Kidney (tissue), 14 donors: Measurements from ENCODE around the gene TAF1L. TPM values are rescaled to one million over a fixed set of nuclear protein-coding genes. Genes with fewer than 3 reads are reported as not detected.

Source experiments
- DNase-seq, 5 donors: peaks; one replicate each; pipeline ENCODE4 v3.0.0-alpha.2; 2013 to 2020
- FAIRE-seq: peaks from 2 replicates; lab custom pipeline; 2012; peaks lifted over from hg19 to GRCh38; lab: Jason Lieb, UNC
- H3K27ac ChIP-seq, 2 donors: one replicate each; pipeline ENCODE4 v1.7.0; 2013; ENCODE audit warnings: low read depth in 2 of 2, low read length in 2 of 2, inconsistent platforms in 1 of 2
- H3K27me3 ChIP-seq: one replicate; pipeline ENCODE4 v1.7.1; 2013; ENCODE audit warnings: low read length, inconsistent platforms; ENCODE audit not compliant: control insufficient read depth, insufficient read depth
- H3K36me3 ChIP-seq, 3 donors: one replicate each; pipeline versions ENCODE4 v1.7.0 to v1.7.1; 2013; ENCODE audit warnings: low read length in 3 of 3, control low read depth in 1 of 3, inconsistent platforms in 1 of 3; ENCODE audit not compliant: insufficient read depth in 3 of 3, control insufficient read depth in 2 of 3
- H3K4me1 ChIP-seq, 3 donors: one replicate each; pipeline versions ENCODE4 v1.7.0 to v1.7.1; 2013; ENCODE audit warnings: low read length in 3 of 3, inconsistent platforms in 1 of 3, low read depth in 1 of 3; ENCODE audit not compliant: control insufficient read depth in 2 of 3, insufficient read depth in 2 of 3
- H3K4me3 ChIP-seq, 3 donors: one replicate each; pipeline versions ENCODE4 v1.7.0 to v1.8.1; 2013; ENCODE audit warnings: low read length in 3 of 3, control low read depth in 1 of 3, inconsistent platforms in 1 of 3
- H3K9ac ChIP-seq, 3 donors: one replicate each; pipeline versions ENCODE4 v1.7.0 to v1.7.1; 2013; ENCODE audit warnings: low read length in 3 of 3, control low read depth in 1 of 3, inconsistent platforms in 1 of 3
- H3K9me3 ChIP-seq, 3 donors: one replicate each; pipeline versions ENCODE4 v1.7.0 to v1.7.1; 2013; ENCODE audit warnings: low read length in 3 of 3, control low read depth in 1 of 3, inconsistent platforms in 1 of 3; ENCODE audit not compliant: control insufficient read depth in 2 of 3, insufficient read depth in 1 of 3
- CTCF ChIP-seq: IDR thresholded peaks from 3 replicates; pipeline ENCODE4 v1.5.1; 2012; ENCODE audit warnings: mild to moderate bottlenecking, moderate library complexity, borderline replicate concordance; ENCODE audit not compliant: insufficient read depth; ENCODE audit errors: extremely low read depth
- intact Hi-C: fragments of 100-400 bp; cut with DNase I; formaldehyde crosslinking; loops from one replicate; pipeline ENCODE4 v1.11.1; 2022
- polyA plus RNA-seq: library from polyadenylated mRNA; stranded (reverse); fragments of 350-450 nt; fragmentation: Illumina TruSeq; extraction: RNeasy Lipid Tissue Mini Kit (QIAGEN cat#74804); gene quantifications from one replicate; pipeline ENCODE4 v1.2.3, GENCODE V29; 2014; ENCODE audit warnings: low read depth, low replicate concordance; ENCODE audit not compliant: insufficient read depth
- total RNA-seq: library from RNA; stranded (reverse); fragmentation: NEBNext Ultra II Directional; extraction: Animal tissue kit (Norgen Biotek cat#: 25700); gene quantifications from one replicate; pipeline ENCODE4 v1.2.1, GENCODE V29; 2021
- donor health status: control.
- donor health status: control.
- donor health status: control.
- donor health status: control.
- donor health status: control.
- donor health status: DM: yes; HTN: yes; CAD: no.
- donor health status: Normal renal cell carcinoma (clear cell type).

The TAF1L gene
- total and polyA plus RNA-seq, 2 donors from 2014 or later, result not detected

- no peak for FAIRE-seq
- Histone ChIP-seq H3K9ac (no peak overlapping the region), H3K27ac (no peak overlapping the region), H3K9me3 (peaks cover 0 to 2% (median 0%) of the 10 kb centered on the region in 3 donors), H3K27me3 (no peaks in the 10 kb centered on the region), H3K4me3 (no peak overlapping the region), H3K4me1 (no peaks in the 10 kb centered on the region), H3K36me3 (no peaks in the 10 kb centered on the region)
- TF ChIP-seq CTCF, result no peak
- intact Hi-C loops, result no loop called here
- no peak for DNase-seq
These were observed 39.2 kb downstream of the TAF1L start for GRCh38 chr9:32596096-32596865.

GRCh38 chr9:32590898-32591297, 44.6 kb downstream of the TAF1L start:
- Histone ChIP-seq H3K4me1 (no peaks in the 10 kb centered on the region), H3K9me3 (no peaks in the 10 kb centered on the region), H3K27me3 (no peaks in the 10 kb centered on the region), H3K4me3 (no peak overlapping the region), H3K27ac (no peak overlapping the region), H3K9ac (no peak overlapping the region), H3K36me3 (no peaks in the 10 kb centered on the region)
- intact Hi-C loops, result no loop called here
- no peak for TF ChIP-seq CTCF
- DNase-seq (no peak), FAIRE-seq (no peak)

GRCh38 chr9:32590476-32590875, 45.0 kb downstream of the TAF1L start:
- Histone ChIP-seq H3K4me3 (no peak overlapping the region), H3K27me3 (no peaks in the 10 kb centered on the region), H3K9me3 (no peaks in the 10 kb centered on the region), H3K9ac (no peak overlapping the region), H3K36me3 (no peaks in the 10 kb centered on the region), H3K27ac (no peak overlapping the region), H3K4me1 (no peaks in the 10 kb centered on the region)
- DNase-seq (no peak), FAIRE-seq (no peak)
- no peak for TF ChIP-seq CTCF
- intact Hi-C loops, result no loop called here
